Smooth muscle cell of bladder (primary cell): ENCODE measurements around the gene C1orf226. TPM values are rescaled to one million over a fixed set of nuclear protein-coding genes. Genes with fewer than 3 reads are reported as not detected.

Source experiments
- total RNA-seq: library from RNA; depleted of rRNA; stranded (reverse); fragments of >200 nt; gene quantifications from 2 replicates; pipeline ENCODE4 v1.2.3, GENCODE V29; 2014

Gene C1orf226
- total RNA-seq = under 0.01 TPM in 2 replicates

GRCh38 chr1:162381383-162381782 is at the start of gene C1orf226:
Gene C1orf226, plus strand, starts transcription at chr1:162381728. Its CDS starts 174 bp downstream, at chr1:162381902.

GRCh38 chr1:162376691-162377090 is 4.8 kb upstream of the C1orf226 start, which contains the start of gene SPATA46:
Gene SPATA46, minus strand, starts transcription at chr1:162376854. Its CDS starts 64 bp downstream, at chr1:162376790.

GRCh38 chr1:162412002-162412401 is 30.5 kb downstream of the C1orf226 start, which contains the start of gene SH2D1B:
Gene SH2D1B, minus strand, starts transcription at chr1:162412136. Its CDS starts 120 bp downstream, at chr1:162412016.

Other genes starting within 250 kb of the C1orf226 start
- gene SPATA46, start 4.9 kb upstream of the C1orf226 start, total RNA-seq = not detected in 2 replicates
- gene SH2D1B, start 30.4 kb downstream of the C1orf226 start, total RNA-seq = not detected in 2 replicates
- 50.8 and 61.6 TPM in 2 replicates for gene UHMK1, start 116.1 kb downstream of the C1orf226 start, total RNA-seq
- 64.6 and 92.3 TPM in 2 replicates for gene UAP1, start 180.0 kb downstream of the C1orf226 start, total RNA-seq